Astrocyte of the spinal cord (primary cell): ENCODE measurements around the gene RAB1B.

Experiments used
- DNase-seq: peaks from one replicate; pipeline ENCODE4 v3.0.0; 2011; ENCODE audit warnings: low read depth, low spot score
- H3K4me3 ChIP-seq: 2 replicates; pipeline ENCODE4 v1.5.1; 2011; ENCODE audit warnings: low read depth, mild to moderate bottlenecking, low read length, moderate library complexity
- CTCF ChIP-seq: IDR thresholded peaks from 2 replicates; pipeline ENCODE4 v1.5.1; 2012; ENCODE audit warnings: low read depth, mild to moderate bottlenecking, low read length, inconsistent platforms
- in situ Hi-C: cut with HindIII; loops from 2 replicates; pipeline ENCODE4 v1.10.0; 2017; ENCODE audit warnings: low sequenced_read_pairs

Gene RAB1B

GRCh38 chr11:66222358-66223149, 45.9 kb upstream of the RAB1B start:
- H3K4me3 ChIP-seq: no peak overlapping the region
- peak; percentile 100 for TF ChIP-seq CTCF
- in situ Hi-C loops: no loop called here

GRCh38 chr11:66224226-66224855, 44.1 kb upstream of the RAB1B start:
- no peak for DNase-seq
- no peak overlapping the region for H3K4me3 ChIP-seq
- TF ChIP-seq CTCF: no peak
- in situ Hi-C loops: no loop called here

More at GRCh38 chr11:66222358-66223149, 45.9 kb upstream of the RAB1B start:
- peak; percentile 87 for DNase-seq

GRCh38 chr11:66225066-66225465, 43.4 kb upstream of the RAB1B start:
- no peak overlapping the region for H3K4me3 ChIP-seq
- in situ Hi-C loops: no loop called here
- TF ChIP-seq CTCF: no peak
- no peak for DNase-seq

GRCh38 chr11:66226101-66226500, 42.3 kb upstream of the RAB1B start:
- no peak for TF ChIP-seq CTCF
- H3K4me3 ChIP-seq: no peak overlapping the region

GRCh38 chr11:66227700-66228099, 40.7 kb upstream of the RAB1B start:
- in situ Hi-C loops: no loop called here
- H3K4me3 ChIP-seq: no peak overlapping the region
- DNase-seq: no peak
- no peak for TF ChIP-seq CTCF

More at GRCh38 chr11:66226101-66226500, 42.3 kb upstream of the RAB1B start:
- in situ Hi-C loops: no loop called here
- DNase-seq: no peak

- DNase-seq: no peak
- in situ Hi-C loops: no loop called here
- no peak for TF ChIP-seq CTCF
- H3K4me3 ChIP-seq: no peak overlapping the region
These were observed 39.9 kb upstream of the RAB1B start for GRCh38 chr11:66228521-66228920.
